ENCODE measurements around the gene CNTN3. TPM values are rescaled to one million over a fixed set of nuclear protein-coding genes. Genes with fewer than 3 reads are reported as not detected.

CNTN3 gene
- total RNA-seq, 1 experiment from 2014 or later = not detected

- Histone ChIP-seq H3K79me2 (ENCODE audit: insufficient read depth, low read length) (no peaks in the 10 kb centered on the region), H3K27me3 (ENCODE audit: insufficient read depth, low read length) (no peaks in the 10 kb centered on the region), H3K9ac (ENCODE audit: low read length) (no peak overlapping the region), H4K20me1 (ENCODE audit: insufficient read depth) (no peaks in the 10 kb centered on the region), H3K9me2 (ENCODE audit: insufficient read depth) (no peaks in the 10 kb centered on the region), H3K4me2 (ENCODE audit: low read length) (no peak overlapping the region), H2AFZ (ENCODE audit: low read depth, low read length, poor library complexity, severe bottlenecking) (no peak overlapping the region), H3K36me3 (ENCODE audit: control insufficient read depth in 1 of 2, insufficient read depth in 2 of 2, low read length in 2 of 2) (no peaks in the 10 kb centered on the region), H3K4me1 (ENCODE audit: control insufficient read depth in 1 of 2, insufficient read depth in 2 of 2, low read length in 2 of 2) (no peaks in the 10 kb centered on the region), H3K4me3 (replicated peaks in 1 of 2; ENCODE audit: low read depth in 1 of 2, low read length in 2 of 2) (no peak overlapping the region), H3K9me3 (ENCODE audit: control insufficient read depth in 1 of 2, insufficient read depth in 1 of 2, low read depth in 1 of 2, low read length in 2 of 2) (peaks cover 3 to 18% of the 10 kb centered on the region in 2 experiments; a peak in 2 of 4 replicates), H3K27ac (ENCODE audit: low read depth, low read length) (no peak overlapping the region)
- POLR2A ChIA-PET = no interaction called here
- BruUV-seq (replicated peaks) = no TSS peak
- no peak for TF ChIP-seq SIN3A (IDR thresholded peaks at IDR 0.05; ENCODE audit: low read depth)
- TF ChIP-seq POLR2AphosphoS5 (IDR thresholded peaks at IDR 0.05; ENCODE audit: low read depth, low read length) = no peak
- TF ChIP-seq, protein P1, sequence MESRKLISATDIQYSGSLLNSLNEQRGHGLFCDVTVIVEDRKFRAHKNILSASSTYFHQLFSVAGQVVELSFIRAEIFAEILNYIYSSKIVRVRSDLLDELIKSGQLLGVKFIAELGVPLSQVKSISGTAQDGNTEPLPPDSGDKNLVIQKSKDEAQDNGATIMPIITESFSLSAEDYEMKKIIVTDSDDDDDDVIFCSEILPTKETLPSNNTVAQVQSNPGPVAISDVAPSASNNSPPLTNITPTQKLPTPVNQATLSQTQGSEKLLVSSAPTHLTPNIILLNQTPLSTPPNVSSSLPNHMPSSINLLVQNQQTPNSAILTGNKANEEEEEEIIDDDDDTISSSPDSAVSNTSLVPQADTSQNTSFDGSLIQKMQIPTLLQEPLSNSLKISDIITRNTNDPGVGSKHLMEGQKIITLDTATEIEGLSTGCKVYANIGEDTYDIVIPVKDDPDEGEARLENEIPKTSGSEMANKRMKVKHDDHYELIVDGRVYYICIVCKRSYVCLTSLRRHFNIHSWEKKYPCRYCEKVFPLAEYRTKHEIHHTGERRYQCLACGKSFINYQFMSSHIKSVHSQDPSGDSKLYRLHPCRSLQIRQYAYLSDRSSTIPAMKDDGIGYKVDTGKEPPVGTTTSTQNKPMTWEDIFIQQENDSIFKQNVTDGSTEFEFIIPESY (IDR thresholded peaks at IDR 0.05; ENCODE audit: extremely low read depth, insufficient replicate concordance, low read length) = no peak
- no peak for TF ChIP-seq ZNF274 (IDR thresholded peaks at IDR 0.05; ENCODE audit: low read depth, low read length)
- CTCF ChIA-PET = no interaction called here
- intact Hi-C loops (cut with micrococcal nuclease) = no loop called here
- ATAC-seq = no peak
- DNase-seq (ENCODE audit: low read depth, low spot score) = no peak
- RAD21 ChIA-PET (ENCODE audit: low non-redundant PET in 1 of 2, low total read pairs in 2 of 2, uncharacterized antibody in 2 of 2, unreplicated experiment in 2 of 2) = no interaction called here
Observed at GRCh38 chr3:74591946-74592345, 22.5 kb downstream of the CNTN3 start.

DNA sequence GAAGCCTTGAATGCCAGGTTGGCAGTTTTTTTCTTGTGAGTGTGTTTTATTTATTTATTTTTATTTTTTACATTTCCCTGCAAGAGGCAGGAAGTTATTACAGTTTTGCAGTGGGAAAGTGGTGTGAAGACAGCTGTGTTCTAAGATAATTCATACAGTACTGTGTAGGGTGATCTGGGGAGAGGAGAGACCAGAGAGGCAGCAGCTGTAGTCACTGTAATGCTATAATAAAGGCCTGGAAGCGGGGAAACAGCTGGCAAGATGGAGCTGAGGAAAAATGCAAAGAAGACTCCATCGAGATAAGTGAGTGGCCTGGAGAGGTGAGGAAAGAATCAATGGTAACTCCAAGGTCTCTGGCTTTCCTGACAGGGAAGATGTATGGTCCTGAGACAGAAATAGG lies 23.1 kb downstream of the CNTN3 start:
- Histone ChIP-seq H3K9me2 (ENCODE audit: insufficient read depth) (no peaks in the 10 kb centered on the region), H3K79me2 (ENCODE audit: insufficient read depth, low read length) (no peaks in the 10 kb centered on the region), H3K9me3 (ENCODE audit: control insufficient read depth in 1 of 2, insufficient read depth in 1 of 2, low read depth in 1 of 2, low read length in 2 of 2) (peaks cover 3 to 21% of the 10 kb centered on the region in 2 experiments; a peak in 2 of 4 replicates), H2AFZ (ENCODE audit: low read depth, low read length, poor library complexity, severe bottlenecking) (no peak overlapping the region), H3K27ac (ENCODE audit: low read depth, low read length) (no peak overlapping the region), H3K9ac (ENCODE audit: low read length) (no peak overlapping the region), H3K27me3 (ENCODE audit: insufficient read depth, low read length) (no peaks in the 10 kb centered on the region), H3K4me3 (replicated peaks in 1 of 2; ENCODE audit: low read depth in 1 of 2, low read length in 2 of 2) (no peak overlapping the region), H4K20me1 (ENCODE audit: insufficient read depth) (no peaks in the 10 kb centered on the region), H3K4me2 (ENCODE audit: low read length) (no peak overlapping the region), H3K36me3 (ENCODE audit: control insufficient read depth in 1 of 2, insufficient read depth in 2 of 2, low read length in 2 of 2) (no peaks in the 10 kb centered on the region), H3K4me1 (ENCODE audit: control insufficient read depth in 1 of 2, insufficient read depth in 2 of 2, low read length in 2 of 2) (no peaks in the 10 kb centered on the region)
- BruUV-seq (replicated peaks) = no TSS peak
- no peak for DNase-seq (ENCODE audit: low read depth, low spot score)
- intact Hi-C loops (cut with micrococcal nuclease) = no loop called here
- RAD21 ChIA-PET (ENCODE audit: low non-redundant PET in 1 of 2, low total read pairs in 2 of 2, uncharacterized antibody in 2 of 2, unreplicated experiment in 2 of 2) = no interaction called here
- TF ChIP-seq ZFX (IDR thresholded peaks at IDR 0.05) = no peak
- CTCF ChIA-PET = no interaction called here
- POLR2A ChIA-PET = no interaction called here
- ATAC-seq = no peak
